SK-N-SH treated with all-trans-retinoic acid at 6 μM for 48 hours (cell line): ENCODE measurements around the gene MAK.
"Not testable (repeated sequence)": the region's sequence is repeated elsewhere in the genome, so short reads cannot be mapped to it uniquely, and the experiment has no call there.

Source experiments
- ATAC-seq: fragments of 200-7000 bp; cut with Tn5 transposase; 3 replicates; pipeline ENCODE4 v1.9.1; 2020; ENCODE audit warnings: mild to moderate bottlenecking, moderate library complexity
- ARNTL ChIP-seq: fragments of 450-650 bp; formaldehyde crosslinking; IDR thresholded peaks from 2 replicates; pipeline ENCODE4 v1.5.0; 2020; ENCODE audit warnings: low read depth, mild to moderate bottlenecking, moderate library complexity, borderline replicate concordance
- BACH2 ChIP-seq: fragments of 250-450 bp; sonication (Bioruptor Pico); IDR thresholded peaks from 2 replicates; pipeline ENCODE4 v1.9.0; 2021; ENCODE audit warnings: mild to moderate bottlenecking, borderline replicate concordance
- CREB5 ChIP-seq: fragments of 250-450 bp; sonication (Bioruptor Pico); IDR thresholded peaks from 2 replicates; pipeline ENCODE4 v1.5.1; 2020; ENCODE audit warnings: low read depth, mild to moderate bottlenecking, moderate library complexity
- CSDC2 ChIP-seq: fragments of 250-450 bp; sonication (Bioruptor Pico); IDR thresholded peaks from 2 replicates; pipeline ENCODE4 v1.5.0; 2020; ENCODE audit warnings: mild to moderate bottlenecking, moderate library complexity
- CSRNP3 ChIP-seq: fragments of 250-450 bp; sonication (Bioruptor Pico); IDR thresholded peaks from 2 replicates; pipeline ENCODE4 v1.5.1; 2021; ENCODE audit warnings: mild to moderate bottlenecking, moderate library complexity
- ESRRG ChIP-seq: fragments of 250-450 bp; sonication (Bioruptor Pico); IDR thresholded peaks from 2 replicates; pipeline ENCODE4 v1.6.1; 2021; ENCODE audit warnings: mild to moderate bottlenecking
- GLIS3 ChIP-seq: fragments of 250-450 bp; sonication (Bioruptor Pico); IDR thresholded peaks from 2 replicates; pipeline ENCODE4 v1.5.0; 2020; ENCODE audit warnings: mild to moderate bottlenecking, moderate library complexity
- ISL1 ChIP-seq: fragments of 250-450 bp; sonication (Bioruptor Pico); IDR thresholded peaks from 2 replicates; pipeline ENCODE4 v2.1.2; 2022; ENCODE audit warnings: mild to moderate bottlenecking, moderate library complexity
- POU6F1 ChIP-seq: fragments of 250-450 bp; sonication (Bioruptor Pico); IDR thresholded peaks from 2 replicates; pipeline ENCODE4 v1.8.0; 2021; ENCODE audit warnings: low read depth, mild to moderate bottlenecking, moderate library complexity, borderline replicate concordance
- PPARA ChIP-seq: fragments of 250-450 bp; sonication (Bioruptor Pico); IDR thresholded peaks from 2 replicates; pipeline ENCODE4 v1.5.0; 2020; ENCODE audit warnings: mild to moderate bottlenecking, borderline replicate concordance
- RARB ChIP-seq: fragments of 250-450 bp; sonication (Bioruptor Pico); IDR thresholded peaks from 2 replicates; pipeline ENCODE4 v1.8.0; 2021; ENCODE audit warnings: mild to moderate bottlenecking, moderate library complexity
- SNAI2 ChIP-seq: fragments of 250-450 bp; sonication (Bioruptor Pico); IDR thresholded peaks from 2 replicates; pipeline ENCODE4 v1.5.0; 2020; ENCODE audit warnings: mild to moderate bottlenecking, moderate library complexity
- TCF4 ChIP-seq: fragments of 250-450 bp; sonication (Bioruptor Pico); IDR thresholded peaks from 2 replicates; pipeline ENCODE4 v1.8.0; 2021; ENCODE audit warnings: mild to moderate bottlenecking, moderate library complexity, borderline replicate concordance
- TOX ChIP-seq: fragments of 250-450 bp; sonication (Bioruptor Pico); IDR thresholded peaks from 2 replicates; pipeline ENCODE4 v1.8.0; 2021; ENCODE audit warnings: mild to moderate bottlenecking, moderate library complexity, borderline replicate concordance
- TSHZ2 ChIP-seq: fragments of 250-450 bp; sonication (Bioruptor Pico); IDR thresholded peaks from 2 replicates; pipeline ENCODE4 v1.5.0; 2020; ENCODE audit warnings: mild to moderate bottlenecking, moderate library complexity
- ZC3H10 ChIP-seq: fragments of 250-450 bp; sonication (Bioruptor Pico); IDR thresholded peaks from 2 replicates; pipeline ENCODE4 v1.5.1; 2021; ENCODE audit warnings: mild to moderate bottlenecking, moderate library complexity
- ZFP3 ChIP-seq: fragments of 250-450 bp; sonication (Bioruptor Pico); IDR thresholded peaks from 2 replicates; pipeline ENCODE4 v1.5.0; 2020; ENCODE audit warnings: mild to moderate bottlenecking, moderate library complexity
- ZNF565 ChIP-seq: fragments of 450-650 bp; formaldehyde crosslinking; conservative IDR thresholded peaks from 2 replicates; pipeline ENCODE4 v1.5.0; 2020; ENCODE audit warnings: low read depth, mild to moderate bottlenecking, moderate library complexity
- ZNF8 ChIP-seq: fragments of 450-650 bp; formaldehyde crosslinking; IDR thresholded peaks from 2 replicates; pipeline ENCODE4 v1.5.0; 2020; ENCODE audit warnings: mild to moderate bottlenecking, moderate library complexity

MAK gene

GRCh38 chr6:10867952-10868351, 29.6 kb upstream of the MAK start:
- ATAC-seq = no peak
- no peak for TF ChIP-seq ZNF8
- no peak for TF ChIP-seq ESRRG
- no peak for TF ChIP-seq CSDC2 (CRISPR knock-in tag)
- TF ChIP-seq RARB = no peak
- no peak for TF ChIP-seq ARNTL (CRISPR knock-in tag)
- TF ChIP-seq ZFP3 = no peak
- TF ChIP-seq SNAI2 (CRISPR knock-in tag) = no peak
- no peak for TF ChIP-seq TOX (CRISPR knock-in tag)
- TF ChIP-seq BACH2 (CRISPR knock-in tag) = no peak
- TF ChIP-seq CSRNP3 (CRISPR knock-in tag) = no peak
- TF ChIP-seq TCF4 = no peak
- no peak for TF ChIP-seq TSHZ2
- TF ChIP-seq GLIS3 = no peak
- no peak for TF ChIP-seq POU6F1 (CRISPR knock-in tag)

GRCh38 chr6:10866709-10867108, 28.4 kb upstream of the MAK start:
- ATAC-seq = not testable (repeated sequence)

GRCh38 chr6:10863031-10863430, 24.7 kb upstream of the MAK start:
- not testable (repeated sequence) for ATAC-seq

- no peak for TF ChIP-seq GLIS3
- TF ChIP-seq RARB = no peak
- TF ChIP-seq ZC3H10 (CRISPR knock-in tag) = no peak
- no peak for TF ChIP-seq POU6F1 (CRISPR knock-in tag)
- no peak for TF ChIP-seq PPARA (CRISPR knock-in tag)
- TF ChIP-seq ZNF565 (CRISPR knock-in tag) = no peak
- TF ChIP-seq ZFP3 = no peak
- TF ChIP-seq BACH2 (CRISPR knock-in tag) = no peak
- no peak for TF ChIP-seq CREB5 (CRISPR knock-in tag)
- TF ChIP-seq ARNTL (CRISPR knock-in tag) = no peak
- no peak for TF ChIP-seq CSRNP3 (CRISPR knock-in tag)
- no peak for TF ChIP-seq ZNF8
- TF ChIP-seq ISL1 = no peak
- no peak for TF ChIP-seq SNAI2 (CRISPR knock-in tag)
- no peak for TF ChIP-seq TCF4
- no peak for TF ChIP-seq TSHZ2
- no peak for ATAC-seq
These were observed 24.0 kb upstream of the MAK start for GRCh38 chr6:10862361-10862760.
